GM21717 (cell line): Measurements from ENCODE around the gene GLRX.
A peak's percentile ranks its signal among the peaks of the same experiment; 100 is the strongest.
"Not testable (repeated sequence)": the region's sequence is repeated elsewhere in the genome, so short reads cannot be mapped to it uniquely, and the experiment has no call there.

Source experiments
- ATAC-seq: cut with Tn5 transposase; IDR thresholded peaks from one replicate; pipeline ENCODE4 v1.9.1; 2021; ENCODE audit warnings: mild to moderate bottlenecking, moderate library complexity; ENCODE audit not compliant: unreplicated experiment

Gene GLRX

GRCh38 chr5:95830226-95830625, 7.7 kb upstream of the GLRX start:
- ATAC-seq, result no peak

GRCh38 chr5:95827892-95828246, 5.3 kb upstream of the GLRX start:
- no peak for ATAC-seq

GRCh38 chr5:95826949-95827891, 4.7 kb upstream of the GLRX start:
- no peak for ATAC-seq

GRCh38 chr5:95825495-95825894, 3.0 kb upstream of the GLRX start:
- ATAC-seq, result no peak

GRCh38 chr5:95824747-95825146, 2.2 kb upstream of the GLRX start:
- ATAC-seq, result no peak

GRCh38 chr5:95823738-95824609, 1.4 kb upstream of the GLRX start:
- ATAC-seq, result peak; percentile 50

- ATAC-seq, result no peak
Observed at GRCh38 chr5:95823218-95823737, 752 bp upstream of the GLRX start.

GRCh38 chr5:95822043-95822541, 434 bp downstream of the GLRX start:
- no peak for ATAC-seq

- no peak for ATAC-seq
Observed at GRCh38 chr5:95821110-95822021, 1.2 kb downstream of the GLRX start.

- no peak for ATAC-seq
Observed at GRCh38 chr5:95818181-95819147, 4.1 kb downstream of the GLRX start.

GRCh38 chr5:95817430-95817829, 5.1 kb downstream of the GLRX start:
- no peak for ATAC-seq

- ATAC-seq, result no peak
Observed at GRCh38 chr5:95816776-95817175, 5.8 kb downstream of the GLRX start.

- ATAC-seq, result no peak
Observed at GRCh38 chr5:95816341-95816740, 6.2 kb downstream of the GLRX start.

GRCh38 chr5:95815155-95815729, 7.3 kb downstream of the GLRX start:
- ATAC-seq, result no peak

- ATAC-seq, result not testable (repeated sequence)
Observed at GRCh38 chr5:95813035-95813434, 9.5 kb downstream of the GLRX start.

- no peak for ATAC-seq
Observed at GRCh38 chr5:95812074-95812471, 10.5 kb downstream of the GLRX start.

GRCh38 chr5:95811461-95812073, 11.0 kb downstream of the GLRX start:
- ATAC-seq, result not testable (repeated sequence)

GRCh38 chr5:95811126-95811423, 11.5 kb downstream of the GLRX start:
- not testable (repeated sequence) for ATAC-seq
